GM19025 (cell line): ENCODE results near the gene LRRC30.
"Not testable (repeated sequence)": the region's sequence is repeated elsewhere in the genome, so short reads cannot be mapped to it uniquely, and the experiment has no call there.

Experiments used
- ATAC-seq: cut with Tn5 transposase; IDR thresholded peaks from one replicate; pipeline ENCODE4 v1.9.1; 2021; ENCODE audit warnings: mild to moderate bottlenecking, low read depth, moderate library complexity; ENCODE audit not compliant: unreplicated experiment

LRRC30 gene

DNA sequence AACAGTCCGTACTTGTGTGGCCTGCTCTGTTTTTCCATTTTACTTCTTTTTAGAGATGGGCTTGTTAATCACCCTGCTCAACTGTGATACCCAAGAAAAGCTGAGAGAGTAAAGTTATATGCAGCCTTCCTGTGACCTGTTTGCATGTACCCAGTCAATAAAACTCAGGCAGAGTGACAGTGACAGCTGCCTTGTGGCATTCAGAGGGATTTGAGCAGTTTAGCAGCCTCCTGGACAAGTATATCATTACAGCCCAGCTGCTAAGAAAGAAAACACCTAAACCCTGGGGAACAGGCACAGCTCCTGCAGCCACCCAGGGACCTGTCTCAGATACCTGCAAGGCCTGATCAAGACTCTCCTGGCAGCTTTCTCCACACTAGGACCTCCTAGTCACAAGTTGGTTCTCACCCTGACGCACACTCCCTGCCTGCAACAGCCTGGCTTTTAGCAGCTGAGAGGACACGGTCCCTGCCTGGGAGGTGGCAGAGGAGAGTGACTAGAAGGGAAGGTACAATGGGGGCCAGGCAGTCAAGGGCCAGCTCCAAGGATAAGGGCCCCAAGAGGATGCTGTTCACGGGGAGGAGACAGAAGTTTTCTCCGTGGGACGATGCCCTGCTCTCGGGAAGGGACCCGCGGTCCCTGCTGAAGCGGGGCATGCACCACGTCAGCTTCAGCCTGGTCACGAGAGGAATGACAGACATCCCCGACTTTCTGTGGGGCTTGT lies at the start of gene LRRC30:
Gene LRRC30 (plus strand): TSS at position 464 of the 724 bp plus-strand sequence. CDS start 50 bp downstream, at position 514.
- ATAC-seq = no peak

DNA sequence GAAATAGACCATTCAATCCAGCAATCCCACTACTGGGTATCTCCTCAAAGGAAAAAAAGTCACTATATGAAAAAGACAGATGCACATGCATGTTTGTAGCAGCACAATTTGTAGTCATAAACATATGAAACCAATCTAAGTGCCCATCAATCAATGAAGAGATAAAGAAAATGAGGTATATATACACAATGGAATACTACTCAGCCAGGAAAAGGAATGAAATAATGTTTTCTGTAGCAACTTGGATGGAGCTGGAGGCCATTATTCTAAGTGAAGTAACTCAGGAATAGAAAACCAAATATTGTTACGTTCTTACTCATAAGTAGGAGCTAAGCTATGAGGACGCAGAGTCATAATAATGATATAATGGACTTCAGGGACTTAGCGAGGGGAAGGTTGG lies 45.2 kb upstream of the LRRC30 start:
- no peak for ATAC-seq

DNA sequence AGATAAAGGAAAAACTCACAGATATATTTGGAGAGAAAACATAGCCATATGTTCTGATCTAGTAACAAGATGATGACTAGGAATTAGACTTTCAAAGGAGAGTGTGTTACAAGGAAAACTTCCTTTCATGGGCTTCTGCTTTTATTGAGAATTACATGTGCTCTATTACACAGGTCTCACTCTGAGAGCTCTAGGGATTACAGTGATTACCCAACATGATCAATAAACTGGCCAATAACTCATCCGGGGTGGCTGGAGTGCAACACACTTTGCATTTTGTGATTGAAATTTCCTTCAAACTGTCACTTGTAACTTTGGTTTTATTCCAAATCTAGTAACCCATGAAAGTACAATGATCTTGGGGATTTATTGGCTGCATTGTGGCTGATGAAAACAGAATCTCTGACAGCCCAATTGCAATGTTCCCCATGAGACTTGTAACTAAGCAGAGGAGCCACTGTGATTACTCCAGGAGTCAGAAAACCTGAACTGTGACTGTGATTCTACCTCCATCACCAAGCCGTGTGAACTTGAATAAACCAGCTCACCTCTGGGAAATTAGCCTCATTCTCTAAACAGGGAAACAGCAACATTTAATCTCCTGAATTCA lies 40.2 kb upstream of the LRRC30 start:
- ATAC-seq = no peak

DNA sequence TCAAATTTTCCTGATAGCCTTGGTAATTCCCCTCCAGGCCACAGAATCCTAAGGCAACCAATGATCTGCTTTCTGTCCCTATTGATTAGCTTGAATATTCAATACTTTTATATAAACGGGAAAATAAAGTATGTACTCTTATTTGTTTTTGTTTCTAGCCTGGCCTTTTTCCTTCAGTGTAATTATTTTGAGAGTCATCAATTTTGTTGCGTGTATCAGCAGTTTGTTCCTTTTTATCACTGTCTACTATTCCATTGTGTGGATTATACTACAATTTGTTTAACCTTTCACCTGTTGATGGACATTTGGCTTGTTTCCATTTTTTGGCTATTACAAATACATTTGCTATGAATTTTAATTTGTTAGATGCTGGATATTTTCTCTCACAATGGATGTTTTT lies 39.2 kb upstream of the LRRC30 start:
- no peak for ATAC-seq

DNA sequence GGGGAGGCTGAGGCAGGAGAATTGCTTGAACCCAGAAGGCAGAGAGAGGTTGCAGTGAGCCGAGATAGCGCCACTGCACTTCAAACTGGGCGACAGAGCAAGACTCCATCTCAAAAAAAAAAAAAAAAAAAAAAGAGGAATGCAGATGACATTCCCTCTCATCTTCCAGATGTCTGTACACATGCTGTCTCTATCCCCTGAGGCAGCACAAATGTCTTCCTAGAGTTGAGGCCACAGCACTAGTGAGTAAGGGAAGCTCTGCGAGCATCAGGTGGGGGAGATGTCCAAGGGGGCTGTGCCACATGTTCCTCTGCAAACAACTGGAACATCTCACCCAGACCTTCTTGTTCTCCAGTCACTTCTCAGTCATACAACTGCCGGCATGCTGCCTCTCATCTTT lies 35.6 kb upstream of the LRRC30 start:
- ATAC-seq = no peak

DNA sequence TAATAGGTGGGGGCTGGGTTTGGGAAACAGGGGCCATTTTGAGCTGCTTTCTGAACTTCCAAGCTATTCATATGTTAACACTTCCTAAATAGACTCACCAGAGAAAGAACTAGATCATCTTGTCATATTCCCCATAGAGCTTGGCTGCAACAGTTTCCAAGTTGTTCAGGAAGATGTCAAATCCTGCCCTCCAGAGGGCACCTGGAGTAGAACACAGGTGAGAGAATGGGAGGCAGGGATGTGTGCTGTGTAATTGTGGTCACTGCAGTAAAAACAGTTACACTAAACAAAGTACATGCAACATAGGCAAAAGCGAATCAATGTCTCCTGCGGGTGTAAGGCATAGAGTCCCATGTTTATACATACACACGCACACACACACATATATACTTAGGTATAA lies 34.5 kb upstream of the LRRC30 start:
- no peak for ATAC-seq

DNA sequence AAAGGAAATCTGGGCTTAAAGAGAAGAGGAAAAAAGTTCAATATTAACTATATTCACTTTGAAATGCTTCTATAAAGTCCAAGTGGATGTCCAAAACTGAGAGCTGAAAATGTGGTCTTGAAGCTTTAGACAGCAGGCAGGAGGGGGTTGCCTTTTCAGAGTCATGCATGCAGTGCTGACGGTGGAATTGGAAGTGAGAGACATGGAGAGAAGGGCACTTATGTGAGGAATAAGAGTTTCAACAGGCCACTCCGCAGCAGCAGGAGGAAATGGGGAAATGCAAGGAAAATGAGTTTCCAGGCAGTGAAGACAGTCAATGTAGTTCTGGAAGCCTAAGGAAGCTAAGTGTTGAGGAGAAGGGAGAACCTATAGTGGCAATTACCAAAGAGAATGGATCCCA lies 33.0 kb upstream of the LRRC30 start:
- no peak for ATAC-seq

DNA sequence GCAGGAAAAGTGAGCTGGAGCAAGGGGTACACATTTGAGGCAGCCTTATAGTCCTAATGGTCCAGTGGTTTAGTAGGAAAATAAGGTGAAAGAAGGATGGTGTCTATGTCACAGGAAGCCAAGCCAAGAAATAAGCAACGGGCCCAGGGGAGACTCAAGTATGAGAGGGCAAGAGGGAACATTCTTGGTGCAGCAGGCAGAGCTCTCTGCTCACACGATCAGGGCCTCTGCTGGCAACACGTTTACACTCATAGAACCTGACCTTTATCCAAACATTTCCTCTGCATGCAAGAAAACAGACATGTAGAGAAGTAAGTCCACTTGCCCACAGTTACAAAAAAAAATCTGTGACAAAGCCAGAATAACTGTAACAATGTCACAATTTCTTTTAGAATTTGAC lies 32.6 kb upstream of the LRRC30 start:
- no peak for ATAC-seq

DNA sequence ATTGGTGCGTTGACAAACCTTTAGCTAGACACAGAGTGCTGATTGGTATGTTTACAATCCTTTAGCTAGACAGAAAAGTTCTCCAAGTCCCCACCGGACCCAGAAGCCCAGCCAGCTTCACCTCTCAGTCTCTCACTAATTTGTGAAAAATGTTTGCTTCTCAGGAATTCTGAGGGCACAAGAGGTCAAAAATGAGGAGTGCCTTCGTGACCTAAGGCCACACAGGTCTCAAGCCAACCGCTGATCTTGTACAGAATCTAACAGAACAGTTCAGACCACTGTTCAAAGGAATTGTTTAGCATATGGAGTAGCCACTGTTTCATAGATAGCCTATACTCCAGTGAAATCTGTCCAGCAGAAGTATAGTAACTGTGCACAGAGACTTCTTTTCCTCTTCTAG lies 29.8 kb upstream of the LRRC30 start:
- ATAC-seq = no peak

DNA sequence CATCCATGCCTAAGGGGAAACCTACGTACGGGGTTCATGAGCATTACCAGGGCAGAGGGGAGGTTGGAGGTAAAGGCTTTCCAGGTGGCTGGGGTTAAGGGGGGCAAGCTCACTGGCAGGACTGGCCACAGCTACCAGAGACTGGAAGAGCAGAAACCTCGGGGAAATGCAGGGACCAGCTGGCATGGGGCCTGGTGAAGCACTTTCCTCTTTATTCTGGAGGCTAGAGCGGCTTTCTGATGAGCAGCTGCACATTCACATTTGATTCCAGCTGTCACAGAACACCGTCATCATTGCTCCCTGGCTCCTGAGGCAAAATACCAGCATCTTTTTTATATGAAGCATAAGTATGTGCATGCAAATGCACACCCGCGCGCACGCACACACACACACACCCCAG lies 28.7 kb upstream of the LRRC30 start:
- ATAC-seq = no peak

DNA sequence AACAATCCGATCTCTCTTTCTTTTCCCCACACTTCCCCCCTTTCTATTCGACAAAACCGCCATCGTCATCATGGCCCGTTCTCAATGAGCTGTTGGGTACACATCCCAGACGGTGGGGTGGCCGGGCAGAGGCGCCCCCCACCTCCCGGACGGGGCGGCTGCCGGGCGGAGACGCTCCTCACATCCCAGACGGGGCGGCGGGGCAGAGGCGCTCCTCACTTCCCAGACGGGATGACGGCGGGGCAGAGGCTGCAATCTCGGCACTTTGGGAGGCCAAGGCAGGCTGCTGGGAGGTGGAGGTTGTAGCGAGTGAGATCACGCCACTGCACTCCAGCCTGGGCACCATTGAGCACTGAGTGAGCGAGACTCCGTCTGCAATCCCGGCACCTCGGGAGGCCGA lies 27.3 kb upstream of the LRRC30 start:
- ATAC-seq = not testable (repeated sequence)

DNA sequence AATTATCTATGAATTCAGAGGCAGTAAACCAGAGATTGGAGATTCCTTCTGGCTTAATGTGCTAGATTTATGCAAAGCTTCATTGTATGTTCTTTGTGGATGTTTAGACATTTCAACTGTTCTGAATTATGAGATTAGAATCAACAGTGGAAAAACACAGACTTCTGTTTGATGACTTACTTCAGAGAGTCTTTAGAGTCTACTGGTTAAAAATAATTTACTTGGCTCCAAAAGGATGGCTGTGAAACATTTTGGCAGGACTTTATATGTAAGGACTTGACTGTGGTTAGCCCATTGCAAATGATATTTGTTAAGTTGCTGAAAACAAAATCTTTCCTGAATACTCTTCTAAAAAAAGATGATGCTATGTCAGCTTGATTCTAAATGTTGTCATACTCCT lies 25.5 kb upstream of the LRRC30 start:
- ATAC-seq = no peak

DNA sequence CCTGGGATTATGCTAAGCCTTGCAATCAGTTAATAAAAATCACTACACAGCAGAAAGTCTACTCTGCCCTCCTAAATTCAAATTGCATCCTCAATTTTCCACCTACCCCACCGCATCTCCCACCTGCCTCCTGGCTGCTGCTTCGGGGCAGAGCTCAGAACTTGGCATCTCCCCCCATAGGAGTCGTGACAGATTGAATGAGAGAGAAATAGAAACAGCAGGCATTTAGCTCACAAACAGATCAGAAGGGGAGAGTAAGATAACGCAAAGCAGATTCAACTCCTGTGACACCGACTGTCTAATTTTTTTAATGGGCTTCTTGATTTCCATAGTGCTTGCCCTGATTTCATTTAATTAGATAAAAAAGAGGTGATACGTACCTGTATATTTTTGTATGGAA lies 24.7 kb upstream of the LRRC30 start:
- no peak for ATAC-seq

DNA sequence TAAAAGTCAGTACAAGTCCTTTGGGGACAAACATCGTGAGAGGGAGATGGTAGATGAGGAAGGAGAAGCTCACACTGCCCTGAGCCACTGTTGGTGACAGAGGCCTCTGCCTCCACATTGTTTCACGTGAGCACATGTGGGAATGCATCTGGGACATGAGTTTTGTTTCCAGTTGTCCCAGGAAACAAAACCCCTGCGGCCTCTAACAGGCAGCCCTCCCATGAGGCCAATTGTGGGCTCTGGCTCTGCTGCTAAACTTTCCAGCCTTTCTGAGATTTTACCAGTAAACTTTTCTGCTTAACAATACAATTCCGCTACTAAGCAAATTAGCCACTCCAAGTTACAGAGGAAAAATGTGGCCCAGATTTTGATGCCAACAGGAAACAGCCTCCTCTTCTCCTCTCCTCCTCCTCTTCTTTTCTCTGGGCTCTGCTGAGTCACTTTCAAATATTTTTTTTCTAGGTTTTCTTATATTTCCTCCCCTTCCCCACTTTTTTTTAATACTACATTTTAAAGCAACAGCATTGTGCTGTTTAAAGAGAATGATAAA lies 23.4 kb upstream of the LRRC30 start:
- ATAC-seq = no peak

DNA sequence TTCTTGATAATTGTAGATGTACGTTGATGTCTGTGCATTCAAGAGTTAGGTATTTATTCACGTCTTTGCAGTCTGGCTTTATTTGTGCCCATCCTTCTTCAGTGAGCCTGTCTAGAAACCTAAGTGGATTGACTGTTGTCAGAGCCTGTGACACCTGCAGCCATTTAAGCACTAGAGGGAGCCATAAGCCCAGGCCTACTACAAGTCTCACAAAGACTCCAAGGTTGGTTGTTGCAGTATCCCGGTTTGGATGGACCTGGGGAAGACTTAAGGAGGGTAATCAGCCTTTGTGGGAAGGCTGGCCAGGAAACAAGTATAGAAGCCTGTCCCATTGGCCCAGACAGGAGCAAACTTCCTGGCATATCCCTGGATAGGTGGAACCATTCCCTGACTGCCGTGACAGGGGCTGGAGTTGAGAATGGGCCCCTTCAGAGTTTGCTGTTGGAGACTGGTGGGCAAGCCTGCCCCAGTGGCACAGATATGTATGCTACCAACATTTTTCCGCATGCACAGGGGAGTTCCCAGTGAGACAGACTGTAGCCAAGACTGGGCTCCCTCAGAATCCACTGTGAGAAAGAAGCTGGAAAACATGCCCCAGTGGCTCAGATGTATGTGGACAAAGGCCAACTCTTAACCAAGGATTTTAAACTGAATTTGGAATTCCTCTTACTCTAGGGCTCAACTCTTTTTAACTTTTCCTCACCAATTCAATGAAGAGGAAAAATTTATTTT lies 9.3 kb upstream of the LRRC30 start:
- ATAC-seq = no peak

DNA sequence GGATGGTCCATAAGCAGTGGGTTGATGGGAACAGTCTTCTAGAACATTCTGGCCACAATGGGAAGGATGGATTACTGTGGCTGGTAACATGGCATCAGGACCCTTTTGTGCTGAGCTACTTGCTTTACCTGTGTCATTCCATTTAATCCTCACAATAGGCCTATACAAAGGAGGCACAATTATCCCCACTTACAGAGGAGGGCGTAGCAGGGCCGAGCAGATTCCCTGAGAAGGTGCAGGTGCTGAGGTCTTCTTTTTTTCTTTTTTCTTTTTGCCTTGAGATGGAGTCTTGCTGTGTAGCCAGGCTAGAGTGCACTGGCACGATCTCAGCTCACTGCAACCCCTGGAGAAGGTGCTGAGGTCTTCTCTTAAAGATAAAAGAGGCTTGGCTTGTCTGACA lies 6.7 kb upstream of the LRRC30 start:
- no peak for ATAC-seq

DNA sequence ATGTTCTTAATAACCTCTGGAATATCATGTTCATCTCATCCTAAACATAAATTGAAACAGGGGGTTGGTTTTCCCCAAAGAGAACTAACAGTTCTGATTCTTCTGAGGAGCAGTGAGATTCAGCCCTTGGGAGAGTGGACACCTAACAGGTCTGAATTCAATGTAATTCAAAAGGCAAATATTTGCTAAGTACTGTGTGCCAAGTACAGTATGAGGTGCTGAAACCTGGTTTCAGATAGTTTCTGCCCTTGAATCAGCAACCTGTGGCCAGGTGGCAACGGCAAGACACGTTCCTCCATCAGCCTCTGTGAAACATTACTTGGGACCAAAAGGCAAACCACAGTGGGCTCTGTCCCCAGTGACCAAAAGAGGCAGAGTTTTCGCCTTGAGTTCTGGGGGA lies 1.3 kb downstream of the LRRC30 start:
- no peak for ATAC-seq

DNA sequence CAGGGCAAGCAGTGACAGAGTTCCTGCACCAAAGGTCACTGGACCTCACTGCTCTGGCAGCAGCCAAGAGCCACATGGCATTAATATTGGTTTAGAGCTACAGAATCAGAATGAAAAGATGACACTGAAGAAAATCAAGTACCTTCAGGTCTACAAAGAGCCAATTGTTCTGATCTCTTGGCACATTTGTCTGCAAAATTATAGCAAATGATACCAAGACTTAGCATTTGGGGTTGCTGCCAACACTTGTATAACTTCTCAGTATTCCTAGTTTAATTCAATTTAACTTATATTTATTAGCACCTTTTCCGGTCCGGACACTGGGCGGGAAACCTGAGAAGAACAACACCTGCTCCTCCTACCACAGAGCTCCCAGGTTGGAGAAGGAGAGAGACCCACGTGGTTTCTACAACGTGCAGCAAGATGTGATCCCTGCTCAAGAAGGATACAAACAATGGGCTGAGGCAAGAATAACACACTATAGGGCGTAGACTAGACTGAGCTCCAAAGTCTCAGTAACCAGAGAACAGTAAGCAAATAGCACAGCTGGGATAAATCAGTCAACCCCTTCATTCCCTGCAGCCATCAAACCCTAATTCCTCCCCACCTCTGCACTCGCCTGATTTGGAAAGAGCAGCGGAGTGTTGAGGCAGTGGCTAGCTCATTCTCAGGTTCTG lies 2.4 kb downstream of the LRRC30 start:
- no peak for ATAC-seq

DNA sequence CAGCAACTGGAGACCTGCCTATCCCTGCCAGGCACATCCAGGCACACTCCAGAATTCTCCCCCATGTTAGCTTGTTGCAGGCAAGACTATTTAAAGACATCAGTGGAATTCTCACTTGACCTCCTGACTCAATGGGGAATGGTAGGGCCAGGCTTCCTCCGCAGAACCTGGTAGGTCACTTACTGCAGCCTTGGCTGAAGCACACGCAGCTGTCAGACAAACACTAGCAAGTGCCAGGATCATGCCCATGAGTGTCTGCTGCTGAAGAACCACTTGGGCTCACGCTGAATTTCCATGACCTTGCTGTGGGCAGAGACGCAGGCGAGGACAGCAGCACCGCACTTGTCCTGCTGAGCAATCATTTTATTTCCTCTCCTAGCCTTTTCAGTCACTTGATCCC lies 3.2 kb downstream of the LRRC30 start:
- no peak for ATAC-seq

DNA sequence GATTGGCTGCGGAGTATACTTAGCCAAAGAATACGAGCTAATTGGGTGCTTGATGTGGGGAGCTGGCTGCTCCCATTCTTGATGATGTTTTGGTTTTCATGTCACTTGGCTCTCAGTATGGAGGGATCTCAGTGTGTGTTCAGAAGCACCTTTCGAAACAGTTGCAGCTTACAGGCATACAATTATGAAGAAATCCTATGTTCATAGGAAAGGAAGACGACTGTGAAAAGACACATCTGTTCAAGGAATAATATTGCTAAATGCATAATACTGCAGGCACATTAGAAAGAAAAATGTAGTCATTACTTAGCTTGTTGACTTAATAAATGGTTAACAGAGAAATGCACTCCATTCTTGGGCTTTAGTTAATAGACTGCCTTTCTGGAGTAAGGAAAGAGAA lies 4.1 kb downstream of the LRRC30 start:
- no peak for ATAC-seq

DNA sequence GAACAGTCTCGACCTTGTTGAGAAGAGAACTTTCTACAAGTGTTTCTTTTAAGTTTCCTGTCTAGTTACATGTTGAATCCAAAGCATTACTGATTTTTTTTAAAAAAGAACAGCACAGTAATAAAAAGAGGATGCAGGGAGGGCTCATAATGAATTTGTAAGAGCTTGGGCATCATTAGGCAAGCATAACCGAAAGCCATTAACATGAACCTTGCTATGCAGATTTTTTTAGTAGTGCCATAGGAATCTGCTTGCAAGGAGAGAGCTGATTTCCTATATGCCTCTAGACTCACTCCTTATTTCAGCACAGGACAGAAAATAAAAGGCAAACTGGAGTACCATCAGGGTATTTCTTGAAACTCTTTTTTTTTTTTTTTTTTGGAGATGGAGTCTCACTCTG lies 5.2 kb downstream of the LRRC30 start:
- no peak for ATAC-seq
